IMR-90 (cell line): ENCODE data around the gene GLMN. TPM values are rescaled to one million over a fixed set of nuclear protein-coding genes. Genes with fewer than 3 reads are reported as not detected.

Source experiments
- ATAC-seq: fragments of 200-7000 bp; cut with Tn5 transposase; 2 replicates; pipeline ENCODE4 v1.9.1; 2020; ENCODE audit warnings: low read depth, mild to moderate bottlenecking, moderate library complexity
- BruUV-seq: library from RNA; stranded (reverse); fragments of 400-500 nt; replicated peaks from 2 replicates; lab custom pipeline; 2021; lab: Mats Ljungman, UMichigan
- CTCF ChIA-PET: fragments of 300-600 bp; formaldehyde crosslinking; extraction: SDS; loops from one replicate; lab custom pipeline; 2021; ENCODE audit warnings: antibody characterized with exemption; lab: Yijun Ruan, JAX
- POLR2A ChIA-PET: fragments of 300-600 bp; sonication (Branson Sonifier 250); formaldehyde crosslinking; loops from one replicate; lab custom pipeline; 2022; ENCODE audit warnings: antibody characterized with exemption; ENCODE audit not compliant: unreplicated experiment; lab: Charles Lee
- DNase-seq: peaks from one replicate; pipeline ENCODE4 v3.0.0; 2013
- H2AFZ ChIP-seq: replicated peaks from 2 replicates; pipeline ENCODE3; 2013; ENCODE audit warnings: low read length, mild to moderate bottlenecking; ENCODE audit not compliant: poor library complexity
- H2AK5ac ChIP-seq: 2 replicates; pipeline ENCODE4 v1.6.1; 2013; ENCODE audit warnings: low read depth, low read length, inconsistent platforms
- H2AK9ac ChIP-seq: replicated peaks from 2 replicates; pipeline ENCODE3; 2013; ENCODE audit warnings: mild to moderate bottlenecking, low read depth, low read length, moderate library complexity; ENCODE audit not compliant: poor library complexity
- H2BK120ac ChIP-seq: 2 replicates; pipeline ENCODE4 v1.6.1; 2013; ENCODE audit warnings: low read depth, low read length, inconsistent platforms
- H2BK15ac ChIP-seq: 3 replicates; pipeline ENCODE4 v1.6.1; 2013; ENCODE audit warnings: low read depth, low read length, inconsistent platforms
- H2BK20ac ChIP-seq: 2 replicates; pipeline ENCODE4 v1.6.1; 2013; ENCODE audit warnings: low read depth, mild to moderate bottlenecking, inconsistent platforms, low read length, moderate library complexity
- H2BK5ac ChIP-seq: 2 replicates; pipeline ENCODE4 v1.6.1; 2013; ENCODE audit warnings: mild to moderate bottlenecking, low read depth, low read length, inconsistent platforms; ENCODE audit not compliant: poor library complexity, severe bottlenecking
- H3K14ac ChIP-seq: replicated peaks from 2 replicates; pipeline ENCODE4 v1.6.1; 2013; ENCODE audit warnings: low read depth, low read length, inconsistent platforms
- H3K18ac ChIP-seq: 2 replicates; pipeline ENCODE4 v1.6.1; 2013; ENCODE audit warnings: low read depth, low read length, control low read depth
- H3K23ac ChIP-seq: 2 replicates; pipeline ENCODE4 v1.6.1; 2013; ENCODE audit warnings: low read depth, low read length, inconsistent platforms
- H3K27ac ChIP-seq: 2 replicates; pipeline ENCODE4 v1.5.1; 2013; ENCODE audit warnings: mild to moderate bottlenecking, control low read depth, low read length; ENCODE audit not compliant: insufficient read depth
- H3K27me3 ChIP-seq: 2 replicates; pipeline ENCODE4 v1.6.1; 2013; ENCODE audit warnings: low read length; ENCODE audit not compliant: control insufficient read depth, insufficient read depth
- H3K36me3 ChIP-seq: 2 replicates; pipeline ENCODE4 v1.6.1; 2013; ENCODE audit warnings: low read length, mixed read lengths; ENCODE audit not compliant: control insufficient read depth, insufficient read depth
- H3K4ac ChIP-seq: 2 replicates; pipeline ENCODE4 v1.6.1; 2013; ENCODE audit warnings: low read depth, low read length, inconsistent platforms
- H3K4me1 ChIP-seq: 2 replicates; pipeline ENCODE4 v1.6.1; 2013; ENCODE audit warnings: low read length, mixed read lengths; ENCODE audit not compliant: control insufficient read depth, insufficient read depth
- H3K4me2 ChIP-seq: 2 replicates; pipeline ENCODE4 v1.6.1; 2013; ENCODE audit warnings: low read depth, mild to moderate bottlenecking, control low read depth, low read length, moderate library complexity
- H3K4me3 ChIP-seq: 2 replicates; pipeline ENCODE4 v1.5.1; 2013; ENCODE audit warnings: low read depth, mild to moderate bottlenecking, control low read depth, low read length, moderate library complexity; ENCODE audit not compliant: insufficient read depth
- H3K56ac ChIP-seq: 2 replicates; pipeline ENCODE4 v1.6.1; 2013; ENCODE audit warnings: low read length, inconsistent platforms; ENCODE audit not compliant: insufficient read depth; ENCODE audit errors: extremely low read depth
- H3K79me1 ChIP-seq, 2 experiments: 2 replicates each; pipeline ENCODE4 v1.6.1; 2013; ENCODE audit warnings: low read length in 2 of 2, inconsistent platforms in 1 of 2, low read depth in 1 of 2
- H3K9ac ChIP-seq: 2 replicates; pipeline ENCODE4 v1.6.1; 2013; ENCODE audit warnings: low read depth, low read length, control low read depth
- H3K9me1 ChIP-seq: 2 replicates; pipeline ENCODE4 v1.6.1; 2013; ENCODE audit warnings: low read length, inconsistent platforms; ENCODE audit not compliant: insufficient read depth
- H3K9me3 ChIP-seq: 2 replicates; pipeline ENCODE4 v1.6.1; 2013; ENCODE audit warnings: low read length; ENCODE audit not compliant: control insufficient read depth, insufficient read depth
- H4K20me1 ChIP-seq: 2 replicates; pipeline ENCODE4 v1.6.1; 2013; ENCODE audit warnings: low read length, inconsistent platforms; ENCODE audit not compliant: insufficient read depth
- H4K5ac ChIP-seq: 2 replicates; pipeline ENCODE4 v1.6.1; 2013; ENCODE audit warnings: mild to moderate bottlenecking, low read depth, low read length, control low read depth
- H4K8ac ChIP-seq, 2 experiments: 2 replicates each; pipeline ENCODE4 v1.6.1; 2013; ENCODE audit warnings: low read depth in 2 of 2, low read length in 2 of 2, control low read depth in 1 of 2, inconsistent platforms in 1 of 2
- H4K91ac ChIP-seq: 2 replicates; pipeline ENCODE4 v1.6.1; 2013; ENCODE audit warnings: low read depth, low read length, inconsistent platforms; ENCODE audit not compliant: insufficient read depth
- CEBPB ChIP-seq: IDR thresholded peaks from 2 replicates; pipeline ENCODE4 v1.6.1; 2012; ENCODE audit warnings: low read depth, low read length, improper control_type of control experiment
- CHD1 ChIP-seq: IDR thresholded peaks from 2 replicates; pipeline ENCODE4 v1.6.1; 2012; ENCODE audit warnings: low read depth, low read length, improper control_type of control experiment
- FOS ChIP-seq: fragments of 150-350 bp; IDR thresholded peaks from 2 replicates; pipeline ENCODE4 v1.6.1; 2016; ENCODE audit warnings: low read depth, low read length
- MAFK ChIP-seq: IDR thresholded peaks from 2 replicates; pipeline ENCODE4 v1.6.1; 2012; ENCODE audit warnings: low read depth, low read length, improper control_type of control experiment
- MAZ ChIP-seq: IDR thresholded peaks from 2 replicates; pipeline ENCODE4 v1.6.1; 2012; ENCODE audit warnings: low read depth, mild to moderate bottlenecking, low read length, improper control_type of control experiment, moderate library complexity, borderline replicate concordance
- NFE2L2 ChIP-seq: fragments of 150-350 bp; IDR thresholded peaks from 2 replicates; pipeline ENCODE4 v1.6.1; 2016; ENCODE audit warnings: low read depth, mild to moderate bottlenecking, low read length
- POLR2A ChIP-seq: IDR thresholded peaks from 2 replicates; pipeline ENCODE4 v1.6.1; 2012; ENCODE audit warnings: mild to moderate bottlenecking, low read depth, low read length
- RAD21 ChIP-seq: IDR thresholded peaks from 2 replicates; pipeline ENCODE4 v1.6.1; 2012; ENCODE audit warnings: low read length, improper control_type of control experiment
- WGBS, 2 experiments: methylation state at CpG; one replicate each; pipeline versions ENCODE4 v1.1.5 to v1.1.7; 2013; ENCODE audit warnings: missing lambda C conversion rate in 2 of 2; ENCODE audit not compliant: insufficient read length in 1 of 2; ENCODE audit errors: extremely low coverage in 2 of 2; 5-methylcytosine and 5-hydroxymethylcytosine counted together
- dilution Hi-C: fragments of 300-500 bp; cut with HindIII; formaldehyde crosslinking; loops from one replicate; pipeline ENCODE4 v1.14.3; 2018; ENCODE audit warnings: low sequenced_read_pairs; ENCODE audit not compliant: unreplicated experiment
- in situ Hi-C: fragments of 300-500 bp; cut with MboI; formaldehyde crosslinking; loops from 3 replicates; pipeline ENCODE4 v1.14.3; 2019; ENCODE audit warnings: low sequenced_read_pairs, inconsistent platforms, mixed read lengths
- intact Hi-C: fragments of 100-400 bp; cut with micrococcal nuclease; formaldehyde crosslinking; loops from 2 replicates; pipeline ENCODE4 v1.10.0; 2022
- polyA plus RNA-seq, 3 experiments: library from polyadenylated mRNA; depleted of rRNA; stranded (reverse); fragments of >200 nt; gene quantifications; 2 replicates each; pipeline ENCODE4 v1.2.3, GENCODE V29; 2012; ENCODE audit warnings: low replicate concordance in 1 of 3
- total RNA-seq: library from RNA; depleted of rRNA; stranded (reverse); fragments of >200 nt; gene quantifications from 2 replicates; pipeline ENCODE4 v1.2.3, GENCODE V29; 2012
- TF ChIP-seq, protein P1 (sequence below): fragments of 150-350 bp; IDR thresholded peaks from 2 replicates; pipeline ENCODE4 v1.6.1; 2016; ENCODE audit warnings: low read depth, mild to moderate bottlenecking, low read length, moderate library complexity, borderline replicate concordance

The GLMN gene
- total and polyA plus RNA-seq, 2 of the 4 experiments (the other 2 are of a cell fraction), result 4.1 to 4.7 TPM

DNA sequence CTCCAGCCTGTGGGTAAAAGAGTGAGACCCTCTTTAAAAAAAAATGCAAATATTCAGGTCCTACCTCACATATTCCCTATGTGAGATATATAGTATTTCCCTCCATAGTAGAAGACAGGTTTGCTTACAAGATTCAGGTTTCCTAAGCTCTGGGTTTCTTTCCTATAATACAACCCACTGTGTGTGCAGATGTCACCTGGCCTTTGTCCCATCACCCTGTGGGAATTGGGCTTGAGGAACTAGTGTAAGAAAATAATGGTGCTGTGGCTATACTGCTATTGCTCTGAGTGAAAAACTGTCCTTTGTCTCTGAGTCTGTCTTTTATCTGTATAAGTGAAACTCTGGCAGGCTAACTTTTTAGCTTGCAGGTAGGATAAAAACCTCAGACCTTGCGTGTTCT is 68.1 kb downstream of the GLMN start:
- POLR2A ChIA-PET, result interaction anchor here (0.6 kb wide), 1 partner anchor 28 kb away, joined by 3 read pairs; no protein-coding TSS in a partner anchor
- intact Hi-C loops (no loop called here), dilution Hi-C loops (no loop called here), in situ Hi-C loops (no loop called here)
- Histone ChIP-seq H4K5ac (no peak overlapping the region), H3K9ac (no peak overlapping the region), H3K27ac (no peak overlapping the region), H3K27me3 (no peaks in the 10 kb centered on the region; the same call in 1 of the 2 replicates), H3K9me3 (no peaks in the 10 kb centered on the region), H2BK20ac (no peak overlapping the region), H3K4me2 (no peak overlapping the region), H2AK5ac (no peak overlapping the region), H4K8ac (no peak overlapping the region), H2AK9ac (no peak overlapping the region), H2AFZ (no peak overlapping the region), H4K91ac (no peak overlapping the region), H3K79me1 (no peaks in the 10 kb centered on the region), H2BK15ac (no peak overlapping the region), H3K4me1 (no peaks in the 10 kb centered on the region), H3K36me3 (no peaks in the 10 kb centered on the region), H3K23ac (no peak overlapping the region), H3K56ac (no peak overlapping the region), H2BK120ac (no peak overlapping the region), H3K4ac (no peak overlapping the region), H3K9me1 (no peaks in the 10 kb centered on the region), H3K4me3 (no peak overlapping the region), H2BK5ac (no peak overlapping the region), H4K20me1 (no peaks in the 10 kb centered on the region), H3K14ac (no peak overlapping the region), H3K18ac (no peak overlapping the region)
- TF ChIP-seq POLR2A, result no peak
- TF ChIP-seq CHD1, result no peak
- no peak for TF ChIP-seq RAD21
- no peak for TF ChIP-seq CEBPB
- TF ChIP-seq FOS, result no peak
- TF ChIP-seq NFE2L2, result no peak
- TF ChIP-seq, protein P1, sequence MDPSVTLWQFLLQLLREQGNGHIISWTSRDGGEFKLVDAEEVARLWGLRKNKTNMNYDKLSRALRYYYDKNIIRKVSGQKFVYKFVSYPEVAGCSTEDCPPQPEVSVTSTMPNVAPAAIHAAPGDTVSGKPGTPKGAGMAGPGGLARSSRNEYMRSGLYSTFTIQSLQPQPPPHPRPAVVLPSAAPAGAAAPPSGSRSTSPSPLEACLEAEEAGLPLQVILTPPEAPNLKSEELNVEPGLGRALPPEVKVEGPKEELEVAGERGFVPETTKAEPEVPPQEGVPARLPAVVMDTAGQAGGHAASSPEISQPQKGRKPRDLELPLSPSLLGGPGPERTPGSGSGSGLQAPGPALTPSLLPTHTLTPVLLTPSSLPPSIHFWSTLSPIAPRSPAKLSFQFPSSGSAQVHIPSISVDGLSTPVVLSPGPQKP, result no peak
- TF ChIP-seq MAZ, result no peak
- no peak for TF ChIP-seq MAFK
- WGBS, 2 experiments, result no CpG with 5 or more reads among the region's 1 CpG
- CTCF ChIA-PET, result interaction anchor here (0.6 kb wide), 2 partner anchors 65 to 72 kb away, joined by 3 read pairs; no protein-coding TSS in a partner anchor
- DNase-seq (no peak), ATAC-seq (no peak)
- BruUV-seq, result no TSS peak
